IMR-90 (cell line): Measurements from ENCODE around the gene CRY2. TPM values are rescaled to one million over a fixed set of nuclear protein-coding genes. Genes with fewer than 3 reads are reported as not detected.

Experiments
- ATAC-seq: fragments of 200-7000 bp; cut with Tn5 transposase; 2 replicates; pipeline ENCODE4 v1.9.1; 2020; ENCODE audit warnings: low read depth, mild to moderate bottlenecking, moderate library complexity
- BruUV-seq: library from RNA; stranded (reverse); fragments of 400-500 nt; replicated peaks from 2 replicates; lab custom pipeline; 2021; lab: Mats Ljungman, UMichigan
- CTCF ChIA-PET: fragments of 300-600 bp; formaldehyde crosslinking; extraction: SDS; loops from one replicate; lab custom pipeline; 2021; ENCODE audit warnings: antibody characterized with exemption; lab: Yijun Ruan, JAX
- POLR2A ChIA-PET: fragments of 300-600 bp; sonication (Branson Sonifier 250); formaldehyde crosslinking; loops from one replicate; lab custom pipeline; 2022; ENCODE audit warnings: antibody characterized with exemption; ENCODE audit not compliant: unreplicated experiment; lab: Charles Lee
- DNase-seq: peaks from one replicate; pipeline ENCODE4 v3.0.0; 2013
- H2AFZ ChIP-seq: replicated peaks from 2 replicates; pipeline ENCODE3; 2013; ENCODE audit warnings: low read length, mild to moderate bottlenecking; ENCODE audit not compliant: poor library complexity
- H2AK5ac ChIP-seq: 2 replicates; pipeline ENCODE4 v1.6.1; 2013; ENCODE audit warnings: low read depth, low read length, inconsistent platforms
- H2AK9ac ChIP-seq: replicated peaks from 2 replicates; pipeline ENCODE3; 2013; ENCODE audit warnings: mild to moderate bottlenecking, low read depth, low read length, moderate library complexity; ENCODE audit not compliant: poor library complexity
- H2BK120ac ChIP-seq: 2 replicates; pipeline ENCODE4 v1.6.1; 2013; ENCODE audit warnings: low read depth, low read length, inconsistent platforms
- H2BK15ac ChIP-seq: 3 replicates; pipeline ENCODE4 v1.6.1; 2013; ENCODE audit warnings: low read depth, low read length, inconsistent platforms
- H2BK20ac ChIP-seq: 2 replicates; pipeline ENCODE4 v1.6.1; 2013; ENCODE audit warnings: low read depth, mild to moderate bottlenecking, inconsistent platforms, low read length, moderate library complexity
- H2BK5ac ChIP-seq: 2 replicates; pipeline ENCODE4 v1.6.1; 2013; ENCODE audit warnings: mild to moderate bottlenecking, low read depth, low read length, inconsistent platforms; ENCODE audit not compliant: poor library complexity, severe bottlenecking
- H3K14ac ChIP-seq: replicated peaks from 2 replicates; pipeline ENCODE4 v1.6.1; 2013; ENCODE audit warnings: low read depth, low read length, inconsistent platforms
- H3K18ac ChIP-seq: 2 replicates; pipeline ENCODE4 v1.6.1; 2013; ENCODE audit warnings: low read depth, low read length, control low read depth
- H3K23ac ChIP-seq: 2 replicates; pipeline ENCODE4 v1.6.1; 2013; ENCODE audit warnings: low read depth, low read length, inconsistent platforms
- H3K27ac ChIP-seq: 2 replicates; pipeline ENCODE4 v1.5.1; 2013; ENCODE audit warnings: mild to moderate bottlenecking, control low read depth, low read length; ENCODE audit not compliant: insufficient read depth
- H3K27me3 ChIP-seq: 2 replicates; pipeline ENCODE4 v1.6.1; 2013; ENCODE audit warnings: low read length; ENCODE audit not compliant: control insufficient read depth, insufficient read depth
- H3K36me3 ChIP-seq: 2 replicates; pipeline ENCODE4 v1.6.1; 2013; ENCODE audit warnings: low read length, mixed read lengths; ENCODE audit not compliant: control insufficient read depth, insufficient read depth
- H3K4ac ChIP-seq: 2 replicates; pipeline ENCODE4 v1.6.1; 2013; ENCODE audit warnings: low read depth, low read length, inconsistent platforms
- H3K4me1 ChIP-seq: 2 replicates; pipeline ENCODE4 v1.6.1; 2013; ENCODE audit warnings: low read length, mixed read lengths; ENCODE audit not compliant: control insufficient read depth, insufficient read depth
- H3K4me2 ChIP-seq: 2 replicates; pipeline ENCODE4 v1.6.1; 2013; ENCODE audit warnings: low read depth, mild to moderate bottlenecking, control low read depth, low read length, moderate library complexity
- H3K4me3 ChIP-seq: 2 replicates; pipeline ENCODE4 v1.5.1; 2013; ENCODE audit warnings: low read depth, mild to moderate bottlenecking, control low read depth, low read length, moderate library complexity; ENCODE audit not compliant: insufficient read depth
- H3K56ac ChIP-seq: 2 replicates; pipeline ENCODE4 v1.6.1; 2013; ENCODE audit warnings: low read length, inconsistent platforms; ENCODE audit not compliant: insufficient read depth; ENCODE audit errors: extremely low read depth
- H3K79me1 ChIP-seq, 2 experiments: 2 replicates each; pipeline ENCODE4 v1.6.1; 2013; ENCODE audit warnings: low read length in 2 of 2, inconsistent platforms in 1 of 2, low read depth in 1 of 2
- H3K9ac ChIP-seq: 2 replicates; pipeline ENCODE4 v1.6.1; 2013; ENCODE audit warnings: low read depth, low read length, control low read depth
- H3K9me1 ChIP-seq: 2 replicates; pipeline ENCODE4 v1.6.1; 2013; ENCODE audit warnings: low read length, inconsistent platforms; ENCODE audit not compliant: insufficient read depth
- H3K9me3 ChIP-seq: 2 replicates; pipeline ENCODE4 v1.6.1; 2013; ENCODE audit warnings: low read length; ENCODE audit not compliant: control insufficient read depth, insufficient read depth
- H4K20me1 ChIP-seq: 2 replicates; pipeline ENCODE4 v1.6.1; 2013; ENCODE audit warnings: low read length, inconsistent platforms; ENCODE audit not compliant: insufficient read depth
- H4K5ac ChIP-seq: 2 replicates; pipeline ENCODE4 v1.6.1; 2013; ENCODE audit warnings: mild to moderate bottlenecking, low read depth, low read length, control low read depth
- H4K8ac ChIP-seq, 2 experiments: 2 replicates each; pipeline ENCODE4 v1.6.1; 2013; ENCODE audit warnings: low read depth in 2 of 2, low read length in 2 of 2, control low read depth in 1 of 2, inconsistent platforms in 1 of 2
- H4K91ac ChIP-seq: 2 replicates; pipeline ENCODE4 v1.6.1; 2013; ENCODE audit warnings: low read depth, low read length, inconsistent platforms; ENCODE audit not compliant: insufficient read depth
- BHLHE40 ChIP-seq: fragments of 150-350 bp; IDR thresholded peaks from 2 replicates; pipeline ENCODE4 v1.6.1; 2016; ENCODE audit warnings: mild to moderate bottlenecking, low read depth, low read length
- ELK1 ChIP-seq: fragments of 150-350 bp; IDR thresholded peaks from 2 replicates; pipeline ENCODE4 v1.6.1; 2016; ENCODE audit warnings: low read depth, mild to moderate bottlenecking, low read length, moderate library complexity, borderline replicate concordance
- MAFK ChIP-seq: IDR thresholded peaks from 2 replicates; pipeline ENCODE4 v1.6.1; 2012; ENCODE audit warnings: low read depth, low read length, improper control_type of control experiment
- MAZ ChIP-seq: IDR thresholded peaks from 2 replicates; pipeline ENCODE4 v1.6.1; 2012; ENCODE audit warnings: low read depth, mild to moderate bottlenecking, low read length, improper control_type of control experiment, moderate library complexity, borderline replicate concordance
- POLR2A ChIP-seq: IDR thresholded peaks from 2 replicates; pipeline ENCODE4 v1.6.1; 2012; ENCODE audit warnings: mild to moderate bottlenecking, low read depth, low read length
- RAD21 ChIP-seq: IDR thresholded peaks from 2 replicates; pipeline ENCODE4 v1.6.1; 2012; ENCODE audit warnings: low read length, improper control_type of control experiment
- RCOR1 ChIP-seq: IDR thresholded peaks from 2 replicates; pipeline ENCODE4 v1.6.1; 2012; ENCODE audit warnings: mild to moderate bottlenecking, low read length, improper control_type of control experiment; ENCODE audit not compliant: insufficient replicate concordance
- RFX5 ChIP-seq: IDR thresholded peaks from 2 replicates; pipeline ENCODE4 v1.8.0; 2012; ENCODE audit warnings: low read depth, mild to moderate bottlenecking, low read length, moderate library complexity
- SMC3 ChIP-seq: fragments of 150-350 bp; IDR thresholded peaks from 2 replicates; pipeline ENCODE4 v1.6.1; 2016; ENCODE audit warnings: low read depth, mild to moderate bottlenecking, antibody characterized with exemption, low read length, moderate library complexity
- WGBS, 2 experiments: methylation state at CpG; one replicate each; pipeline versions ENCODE4 v1.1.5 to v1.1.7; 2013; ENCODE audit warnings: missing lambda C conversion rate in 2 of 2; ENCODE audit not compliant: insufficient read length in 1 of 2; ENCODE audit errors: extremely low coverage in 2 of 2; 5-methylcytosine and 5-hydroxymethylcytosine counted together
- dilution Hi-C: fragments of 300-500 bp; cut with HindIII; formaldehyde crosslinking; loops from one replicate; pipeline ENCODE4 v1.14.3; 2018; ENCODE audit warnings: low sequenced_read_pairs; ENCODE audit not compliant: unreplicated experiment
- in situ Hi-C: fragments of 300-500 bp; cut with MboI; formaldehyde crosslinking; loops from 3 replicates; pipeline ENCODE4 v1.14.3; 2019; ENCODE audit warnings: low sequenced_read_pairs, inconsistent platforms, mixed read lengths
- intact Hi-C: fragments of 100-400 bp; cut with micrococcal nuclease; formaldehyde crosslinking; loops from 2 replicates; pipeline ENCODE4 v1.10.0; 2022
- polyA plus RNA-seq, 3 experiments: library from polyadenylated mRNA; depleted of rRNA; stranded (reverse); fragments of >200 nt; gene quantifications; 2 replicates each; pipeline ENCODE4 v1.2.3, GENCODE V29; 2012; ENCODE audit warnings: low replicate concordance in 1 of 3
- total RNA-seq: library from RNA; depleted of rRNA; stranded (reverse); fragments of >200 nt; gene quantifications from 2 replicates; pipeline ENCODE4 v1.2.3, GENCODE V29; 2012

Gene CRY2
- total and polyA plus RNA-seq, 2 of the 4 experiments (the other 2 are of a cell fraction), result 12.2 to 13.1 TPM

GRCh38 chr11:45902452-45903380 lies 55.4 kb downstream of the CRY2 start:
- Histone ChIP-seq H3K27ac (no peak overlapping the region), H3K4me1 (peaks cover 7% of the 10 kb centered on the region; the same call in 1 of the 2 replicates), H3K4me2 (no peak overlapping the region), H2AK5ac (no peak overlapping the region), H3K4ac (no peak overlapping the region), H2BK5ac (no peak overlapping the region), H3K79me1 (peaks cover 0 to 4% of the 10 kb centered on the region in 2 experiments; a peak in 1 of 4 replicates), H3K23ac (no peak overlapping the region), H4K91ac (no peak overlapping the region), H2BK120ac (no peak overlapping the region), H4K8ac (no peak overlapping the region), H3K56ac (no peak overlapping the region), H4K5ac (no peak overlapping the region), H2BK15ac (no peak overlapping the region), H3K9me3 (no peaks in the 10 kb centered on the region), H3K27me3 (peaks cover 4% of the 10 kb centered on the region; the same call in 1 of the 2 replicates), H3K9ac (no peak overlapping the region), H3K36me3 (peaks cover 15% of the 10 kb centered on the region), H2AFZ (no peak overlapping the region), H3K14ac (no peak overlapping the region), H2AK9ac (no peak overlapping the region), H3K9me1 (no peaks in the 10 kb centered on the region), H3K18ac (no peak overlapping the region), H2BK20ac (no peak overlapping the region), H4K20me1 (peaks cover 19% of the 10 kb centered on the region), H3K4me3 (no peak overlapping the region)
- POLR2A ChIA-PET, result no interaction called here
- CTCF ChIA-PET, result no interaction called here
- intact Hi-C loops (no loop called here), in situ Hi-C loops (no loop called here), dilution Hi-C loops (no loop called here)
- ATAC-seq (no peak), DNase-seq (no peak)
- no TSS peak for BruUV-seq
- 75% methylated on average over 22 of the region's 56 CpGs; no CpG with 5 or more reads in 1 of the 2 experiments for WGBS, 2 experiments
- TF ChIP-seq POLR2A (no peak), MAFK (no peak), RAD21 (no peak), RCOR1 (no peak), RFX5 (no peak), BHLHE40 (no peak), ELK1 (no peak), SMC3 (no peak), MAZ (no peak)
